ENCODE data around the gene CCNL2.
"Not testable (repeated sequence)": the region's sequence is repeated elsewhere in the genome, so short reads cannot be mapped to it uniquely, and the experiment has no call there.

Gene CCNL2

GRCh38 chr1:1419363-1419812, 20.3 kb upstream of the CCNL2 start:
- DNase-seq, result no peak

GRCh38 chr1:1418464-1419362, 19.6 kb upstream of the CCNL2 start:
- no peak for DNase-seq

- peak; percentile 46 for DNase-seq
Measured at GRCh38 chr1:1417825-1418463, 18.8 kb upstream of the CCNL2 start.

GRCh38 chr1:1417396-1417795, 18.3 kb upstream of the CCNL2 start:
- DNase-seq, result not testable (repeated sequence)

GRCh38 chr1:1415751-1416150, 16.6 kb upstream of the CCNL2 start:
- DNase-seq, result no peak

- not testable (repeated sequence) for DNase-seq
Measured at GRCh38 chr1:1412311-1412902, 13.3 kb upstream of the CCNL2 start.

- no peak for DNase-seq
Measured at GRCh38 chr1:1411626-1412025, 12.5 kb upstream of the CCNL2 start.

- not testable (repeated sequence) for DNase-seq
Measured at GRCh38 chr1:1410238-1410637, 11.1 kb upstream of the CCNL2 start.

GRCh38 chr1:1407636-1408318, 8.6 kb upstream of the CCNL2 start:
- no peak for DNase-seq

- peak; percentile 94 for DNase-seq
Measured at GRCh38 chr1:1406821-1407635, 7.9 kb upstream of the CCNL2 start, which contains the start of gene MRPL20. MRPL20 (minus strand) TSS chr1:1407293; CDS start chr1:1407217, 76 bp downstream.

GRCh38 chr1:1406101-1406820, 7.1 kb upstream of the CCNL2 start:
- DNase-seq, result no peak

GRCh38 chr1:1403653-1404052, 4.5 kb upstream of the CCNL2 start:
- DNase-seq, result no peak

- DNase-seq, result not testable (repeated sequence)
Measured at GRCh38 chr1:1402901-1403392, 3.8 kb upstream of the CCNL2 start.

- DNase-seq, result no peak
Measured at GRCh38 chr1:1402072-1402900, 3.2 kb upstream of the CCNL2 start.

- DNase-seq, result no peak
Measured at GRCh38 chr1:1401457-1402010, 2.4 kb upstream of the CCNL2 start.

GRCh38 chr1:1400576-1401456, 1.7 kb upstream of the CCNL2 start:
- no peak for DNase-seq

- DNase-seq, result no peak
Measured at GRCh38 chr1:1399872-1400575, 889 bp upstream of the CCNL2 start.

- no peak for DNase-seq
Measured at GRCh38 chr1:1398677-1399186, 403 bp downstream of the CCNL2 start.
